RWPE1 (cell line): ENCODE results near the gene SLC7A6.

Experiments used
- CTCF ChIA-PET: fragments of 350-600 bp; sonication (Branson Sonifier 250); formaldehyde crosslinking; extraction: SDS; loops from one replicate; lab custom pipeline; 2021; lab: Yijun Ruan, JAX
- POLR2A ChIA-PET: fragments of 400-600 bp; formaldehyde crosslinking; extraction: SDS; loops from one replicate; lab custom pipeline; 2020; ENCODE audit warnings: antibody characterized with exemption; ENCODE audit not compliant: low non-redundant PET; lab: Yijun Ruan, JAX
- DNase-seq: peaks from one replicate; pipeline ENCODE4 v3.0.0; 2012; ENCODE audit warnings: low spot score
- H3K27ac ChIP-seq: fragments of 450-650 bp; 2 replicates; pipeline ENCODE4 v1.5.1; 2017
- TF ChIP-seq, protein P1 (sequence below): fragments of 450-650 bp; conservative IDR thresholded peaks from 2 replicates; pipeline ENCODE4 v1.5.1; 2017; ENCODE audit warnings: low read depth, mild to moderate bottlenecking

The SLC7A6 gene

DNA sequence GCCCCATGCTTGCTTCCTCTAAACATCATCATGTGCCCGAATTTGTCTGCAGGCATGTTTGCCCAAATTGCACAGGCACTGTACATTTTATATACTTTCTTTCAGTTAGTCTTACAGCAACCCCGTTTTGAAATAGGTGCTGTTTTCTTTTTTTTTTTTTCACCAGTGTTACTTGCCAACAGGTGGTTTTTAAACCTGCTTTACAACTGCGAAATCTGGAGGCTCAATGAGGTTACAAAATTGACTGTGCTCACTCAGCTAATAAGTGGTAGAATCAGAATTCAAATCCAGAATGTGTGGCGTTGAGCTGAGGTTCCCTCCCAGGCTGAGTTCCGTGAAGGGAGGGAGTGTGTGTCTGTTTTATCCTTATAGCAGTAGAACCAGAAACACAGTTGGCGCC lies 13.4 kb upstream of the SLC7A6 start:
- DNase-seq: no peak
- H3K27ac ChIP-seq: no peak overlapping the region
- TF ChIP-seq, protein P1, sequence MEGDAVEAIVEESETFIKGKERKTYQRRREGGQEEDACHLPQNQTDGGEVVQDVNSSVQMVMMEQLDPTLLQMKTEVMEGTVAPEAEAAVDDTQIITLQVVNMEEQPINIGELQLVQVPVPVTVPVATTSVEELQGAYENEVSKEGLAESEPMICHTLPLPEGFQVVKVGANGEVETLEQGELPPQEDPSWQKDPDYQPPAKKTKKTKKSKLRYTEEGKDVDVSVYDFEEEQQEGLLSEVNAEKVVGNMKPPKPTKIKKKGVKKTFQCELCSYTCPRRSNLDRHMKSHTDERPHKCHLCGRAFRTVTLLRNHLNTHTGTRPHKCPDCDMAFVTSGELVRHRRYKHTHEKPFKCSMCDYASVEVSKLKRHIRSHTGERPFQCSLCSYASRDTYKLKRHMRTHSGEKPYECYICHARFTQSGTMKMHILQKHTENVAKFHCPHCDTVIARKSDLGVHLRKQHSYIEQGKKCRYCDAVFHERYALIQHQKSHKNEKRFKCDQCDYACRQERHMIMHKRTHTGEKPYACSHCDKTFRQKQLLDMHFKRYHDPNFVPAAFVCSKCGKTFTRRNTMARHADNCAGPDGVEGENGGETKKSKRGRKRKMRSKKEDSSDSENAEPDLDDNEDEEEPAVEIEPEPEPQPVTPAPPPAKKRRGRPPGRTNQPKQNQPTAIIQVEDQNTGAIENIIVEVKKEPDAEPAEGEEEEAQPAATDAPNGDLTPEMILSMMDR: no peak
- ChIA-PET CTCF (interaction anchor here (0.7 to 2.1 kb wide), 2 partner anchors 11 to 770 kb away, joined by 5 read pairs; no protein-coding TSS in a partner anchor), POLR2A (interaction anchor here (0.7 kb wide), 1 partner anchor 90 kb away, joined by 4 read pairs; no protein-coding TSS in a partner anchor)

DNA sequence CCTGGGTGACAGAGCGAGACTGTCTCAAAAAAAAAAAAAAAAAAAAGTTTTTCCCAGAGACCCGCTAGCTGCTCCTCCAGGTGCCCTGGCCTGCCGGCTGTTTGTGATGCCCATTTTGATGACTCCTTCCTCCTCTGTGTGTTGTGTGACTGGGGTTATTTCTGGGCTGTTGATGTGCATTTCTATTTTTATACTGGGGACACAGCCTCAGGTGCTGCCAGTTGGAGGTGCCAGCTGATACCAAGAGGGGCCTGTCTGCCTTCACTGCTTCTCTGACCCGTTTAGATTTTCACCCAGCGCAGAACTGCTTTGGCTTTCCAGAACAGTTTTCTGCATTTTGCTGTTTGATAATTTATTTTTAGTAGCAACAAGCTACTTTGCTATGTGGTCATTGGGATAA lies 12.5 kb upstream of the SLC7A6 start:
- CTCF ChIA-PET: interaction anchor here (1.6 to 2.1 kb wide), 2 partner anchors 10 to 12 kb away, joined by 4 to 5 read pairs; partner anchors contain the start of gene SLC7A6
- POLR2A ChIA-PET: interaction anchor here (0.7 kb wide), 1 partner anchor 89 kb away, joined by 4 read pairs; no protein-coding TSS in a partner anchor
- DNase-seq: no peak
- H3K27ac ChIP-seq: 0 out of 2 replicates have a peak overlapping the region, but pooled peaks have one; percentile 35
- TF ChIP-seq, protein P1: no peak

DNA sequence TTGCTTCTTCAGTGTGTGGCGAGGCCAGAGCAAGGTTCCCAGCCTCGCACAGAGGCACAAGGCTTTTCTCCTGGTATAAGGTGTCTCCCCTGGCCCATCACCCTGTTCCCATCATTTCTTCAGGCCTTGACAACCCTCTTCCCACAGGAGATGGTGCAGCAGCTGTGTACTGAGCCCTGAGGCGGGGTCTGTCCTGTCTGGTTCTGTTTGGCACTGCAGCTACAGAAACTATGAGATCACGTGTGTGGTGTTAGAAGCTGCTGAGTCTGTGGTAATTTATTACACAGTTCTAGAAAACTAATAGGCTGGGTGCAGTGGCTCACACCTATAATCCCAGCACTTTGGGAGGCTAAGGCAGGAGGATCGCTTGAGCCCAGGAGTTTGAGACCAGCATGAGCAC lies 11.9 kb upstream of the SLC7A6 start:
- DNase-seq: no peak
- H3K27ac ChIP-seq: 0 out of 2 replicates have a peak overlapping the region, but pooled peaks have one; percentile 35
- POLR2A ChIA-PET: no interaction called here
- TF ChIP-seq, protein P1: no peak
- CTCF ChIA-PET: interaction anchor here (1.6 to 2.1 kb wide), 2 partner anchors 9 to 12 kb away, joined by 4 to 5 read pairs; partner anchors contain the start of gene SLC7A6

DNA sequence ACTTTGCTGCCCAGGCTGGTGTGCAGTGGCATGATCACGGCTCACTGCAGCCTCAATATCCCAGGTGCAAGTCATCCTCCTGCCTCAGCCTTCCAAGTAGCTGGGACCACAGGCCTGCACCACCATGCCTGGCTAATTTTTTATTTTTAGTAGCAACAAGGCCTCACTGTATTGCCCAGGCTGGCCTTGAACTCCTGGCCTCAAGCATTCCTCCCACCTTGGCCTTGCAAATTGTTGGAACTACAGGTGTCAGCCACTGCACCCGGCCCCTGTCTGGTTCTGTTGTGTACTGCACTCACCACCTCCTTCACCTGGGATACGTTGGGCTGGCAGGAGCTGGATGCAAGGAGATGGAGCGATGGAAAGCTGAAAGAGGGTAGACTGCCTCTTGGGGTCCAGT lies 10.6 kb upstream of the SLC7A6 start:
- TF ChIP-seq, protein P1: no peak
- CTCF ChIA-PET: interaction anchor here (0.6 kb wide), 2 partner anchors 120 to 782 kb away, joined by 3 to 4 read pairs; no protein-coding TSS in a partner anchor
- POLR2A ChIA-PET: no interaction called here
- H3K27ac ChIP-seq: no peak overlapping the region
- no peak for DNase-seq

DNA sequence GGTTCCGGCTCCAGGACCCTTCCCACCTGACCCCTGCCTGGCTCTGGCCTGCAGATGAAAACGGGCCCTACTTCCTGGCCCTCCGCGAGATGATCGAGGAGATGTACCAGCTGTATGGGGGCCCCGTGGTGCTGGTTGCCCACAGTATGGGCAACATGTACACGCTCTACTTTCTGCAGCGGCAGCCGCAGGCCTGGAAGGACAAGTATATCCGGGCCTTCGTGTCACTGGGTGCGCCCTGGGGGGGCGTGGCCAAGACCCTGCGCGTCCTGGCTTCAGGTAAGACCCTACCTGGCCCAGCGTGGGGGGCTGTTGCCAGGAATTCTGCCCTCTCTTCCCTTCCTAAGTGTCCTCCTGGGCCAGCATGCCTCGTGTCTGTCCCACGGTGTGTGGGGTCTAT lies 8.6 kb upstream of the SLC7A6 start:
- TF ChIP-seq, protein P1: no peak
- CTCF ChIA-PET: interaction anchor here (1.4 kb wide), 1 partner anchor 73 kb away, joined by 4 read pairs; no protein-coding TSS in a partner anchor

DNA sequence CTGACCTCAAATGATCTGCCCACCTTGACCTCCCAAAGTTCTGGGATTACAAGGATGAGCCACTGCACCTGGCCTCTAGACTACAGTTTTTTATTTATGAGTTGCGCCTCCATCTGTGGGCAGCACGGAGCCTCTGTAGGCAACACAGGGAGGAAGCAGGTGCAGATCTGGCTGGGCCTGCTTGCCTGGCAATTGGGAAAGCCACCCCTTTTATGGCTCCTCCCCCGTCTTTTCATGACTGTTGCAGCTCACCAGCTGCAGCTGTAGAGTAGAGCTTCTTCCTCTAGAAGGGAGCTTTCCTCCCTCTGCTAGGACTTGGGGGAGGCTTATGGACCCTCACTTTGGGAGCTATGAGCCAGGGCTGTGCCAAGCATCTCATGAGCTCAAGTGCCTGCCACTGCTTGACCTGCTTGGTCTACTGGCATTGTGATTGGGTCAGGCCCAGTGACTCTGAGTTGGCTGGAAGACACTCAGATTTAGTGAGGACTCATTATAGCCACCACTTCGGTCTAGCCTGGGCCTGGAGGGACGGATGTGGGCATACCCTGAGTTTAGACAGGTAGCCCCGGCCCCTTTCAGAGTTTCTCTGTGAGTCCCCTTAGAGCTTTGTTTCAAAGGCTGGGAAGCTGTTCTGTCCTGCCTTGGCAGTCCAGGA lies 6.9 kb upstream of the SLC7A6 start:
- TF ChIP-seq, protein P1: no peak
- peak overlapping the region; percentile 72 for H3K27ac ChIP-seq
- CTCF ChIA-PET: interaction anchor here (0.5 to 6.2 kb wide), 3 partner anchors 19 to 351 kb away, joined by 4 to 76 read pairs (median 5); no protein-coding TSS in a partner anchor
- POLR2A ChIA-PET: no interaction called here
- DNase-seq: no peak

More for the DNA sequence above, 8.6 kb upstream of the SLC7A6 start:
- POLR2A ChIA-PET: no interaction called here
- no peak overlapping the region for H3K27ac ChIP-seq
- no peak for DNase-seq
